Measurements from ENCODE around the gene OPTC. TPM values are rescaled to one million over a fixed set of nuclear protein-coding genes. Genes with fewer than 3 reads are reported as not detected.
A peak's percentile ranks its signal among the peaks of the same experiment; 100 is the strongest.

Gene OPTC
- total RNA-seq, 2 donors from 2014 or later, result not detected

DNA sequence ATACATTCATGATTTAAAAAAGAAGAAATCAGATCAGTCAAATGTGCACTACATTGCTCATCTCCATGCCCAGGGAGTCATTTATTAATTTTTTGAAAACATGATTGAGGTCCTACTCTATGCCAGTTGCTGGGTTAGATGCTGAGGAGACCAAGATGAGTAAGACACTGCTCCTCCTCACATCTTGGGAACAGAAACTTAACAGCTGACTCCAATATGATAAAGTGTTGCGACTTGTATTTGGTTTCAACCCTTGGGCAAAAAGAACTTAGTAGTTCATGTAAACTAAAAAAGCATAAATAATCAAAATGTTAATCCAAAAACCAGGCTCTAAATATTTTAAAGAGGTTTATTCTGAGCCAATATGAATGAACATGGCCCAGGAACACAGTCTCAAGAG, 56.9 kb downstream of the OPTC start:
- 95 to 100% methylated on average over 1 of the region's 1 CpG for WGBS, 2 donors
- intact Hi-C loops (cut with DNase I), result no loop called here
- ATAC-seq, result no peak
- Histone ChIP-seq H3K9me3 (no peaks in the 10 kb centered on the region), H3K4me1 (peaks cover under 1% of the 10 kb centered on the region), H3K27ac (no peak overlapping the region), H3K27me3 (no peaks in the 10 kb centered on the region), H3K36me3 (replicated peaks in 1 of 2; ENCODE audit: insufficient read depth in 1 of 2, low read depth in 2 of 2) (no peaks in the 10 kb centered on the region), H3K4me3 (no peak overlapping the region)
- DNase-seq, result no peak
- TF ChIP-seq POLR2A (IDR thresholded peaks at IDR 0.05) (no peak), CTCF (IDR thresholded peaks at IDR 0.05) (no peak)

- H3K4me1 ChIP-seq, result peaks cover 4% of the 10 kb centered on the region
- DNase-seq (no peak), ATAC-seq (peak; percentile 66)
- H3K27me3 ChIP-seq, result no peaks in the 10 kb centered on the region
- TF ChIP-seq CTCF (IDR thresholded peaks at IDR 0.05), result no peak
- no peak for TF ChIP-seq POLR2A (IDR thresholded peaks at IDR 0.05)
- no peaks in the 10 kb centered on the region for H3K9me3 ChIP-seq
- 67 to 76% methylated on average over 5 of the region's 5 CpGs for WGBS, 2 donors
- H3K4me3 ChIP-seq, result no peak overlapping the region
- H3K36me3 ChIP-seq (replicated peaks in 1 of 2; ENCODE audit: insufficient read depth in 1 of 2, low read depth in 2 of 2), result no peaks in the 10 kb centered on the region
- intact Hi-C loops (cut with DNase I), result no loop called here
- H3K27ac ChIP-seq, result no peak overlapping the region
Observed at GRCh38 chr1:203551550-203551949, 57.6 kb downstream of the OPTC start.

DNA sequence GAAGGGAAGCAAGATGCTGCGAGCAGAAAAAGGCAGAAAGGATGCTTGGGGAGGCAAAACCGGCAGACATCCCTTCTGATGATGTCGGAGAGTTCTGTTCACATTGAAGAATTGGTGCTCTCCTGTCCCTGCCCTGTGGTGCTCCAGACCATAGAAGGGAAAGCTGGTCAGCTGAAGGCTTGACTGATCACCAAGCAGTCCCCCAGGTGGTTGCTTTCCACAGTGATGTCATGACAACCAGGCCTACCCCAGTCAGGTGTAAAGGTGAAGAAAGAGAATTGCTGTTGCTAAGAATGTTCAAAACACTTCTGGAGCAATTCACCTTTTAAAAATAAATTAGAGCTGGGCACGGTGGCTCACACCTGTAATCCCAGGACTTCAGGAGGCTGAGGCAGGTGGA, 59.5 kb downstream of the OPTC start:
- H3K27me3 ChIP-seq, result no peaks in the 10 kb centered on the region
- WGBS, 2 donors, result 76 to 86% methylated on average over 4 of the region's 4 CpGs
- H3K4me1 ChIP-seq, result peaks cover 4% of the 10 kb centered on the region
- ATAC-seq (no peak), DNase-seq (no peak)
- H3K27ac ChIP-seq, result no peak overlapping the region
- no peaks in the 10 kb centered on the region for H3K9me3 ChIP-seq
- intact Hi-C loops (cut with DNase I), result no loop called here
- H3K4me3 ChIP-seq, result no peak overlapping the region
- H3K36me3 ChIP-seq (replicated peaks in 1 of 2; ENCODE audit: insufficient read depth in 1 of 2, low read depth in 2 of 2), result no peaks in the 10 kb centered on the region
- TF ChIP-seq POLR2A (IDR thresholded peaks at IDR 0.05) (no peak), CTCF (IDR thresholded peaks at IDR 0.05) (no peak)

DNA sequence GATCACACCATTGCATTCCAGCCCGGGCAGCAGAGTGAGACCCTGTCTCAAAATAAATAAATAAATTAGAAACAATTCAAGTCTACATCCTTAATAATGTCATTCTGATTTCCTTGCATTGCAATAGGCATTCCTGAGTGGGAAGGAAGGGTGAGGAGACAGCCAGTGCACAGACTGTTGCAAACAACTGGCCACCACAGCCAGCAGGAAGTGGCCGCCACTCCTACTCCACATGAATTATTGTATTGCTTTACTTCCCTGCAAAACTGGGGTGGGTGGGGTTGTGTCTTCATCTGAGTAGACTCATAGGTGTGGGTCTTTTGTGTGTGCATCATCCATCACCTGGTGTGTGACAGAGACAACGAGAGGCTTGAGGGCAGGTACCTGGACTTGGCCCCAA, 60.1 kb downstream of the OPTC start:
- Histone ChIP-seq H3K36me3 (replicated peaks in 1 of 2; ENCODE audit: insufficient read depth in 1 of 2, low read depth in 2 of 2) (no peaks in the 10 kb centered on the region), H3K27ac (no peak overlapping the region), H3K4me3 (no peak overlapping the region), H3K9me3 (no peaks in the 10 kb centered on the region), H3K4me1 (peaks cover 4% of the 10 kb centered on the region), H3K27me3 (no peaks in the 10 kb centered on the region)
- WGBS, 2 donors, result 87% methylated on average over 3 of the region's 3 CpGs
- DNase-seq (no peak), ATAC-seq (no peak)
- intact Hi-C loops (cut with DNase I), result no loop called here
- TF ChIP-seq CTCF (IDR thresholded peaks at IDR 0.05) (no peak), POLR2A (IDR thresholded peaks at IDR 0.05) (no peak)

- TF ChIP-seq POLR2A (IDR thresholded peaks at IDR 0.05) (no peak), CTCF (IDR thresholded peaks at IDR 0.05) (no peak)
- peaks cover 4% of the 10 kb centered on the region for H3K4me1 ChIP-seq
- H3K27ac ChIP-seq, result no peak overlapping the region
- H3K9me3 ChIP-seq, result no peaks in the 10 kb centered on the region
- no peak for ATAC-seq
- no peaks in the 10 kb centered on the region for H3K27me3 ChIP-seq
- no peaks in the 10 kb centered on the region for H3K36me3 ChIP-seq (replicated peaks in 1 of 2; ENCODE audit: insufficient read depth in 1 of 2, low read depth in 2 of 2)
- intact Hi-C loops (cut with DNase I), result no loop called here
- H3K4me3 ChIP-seq, result no peak overlapping the region
- 79 to 84% methylated on average over 8 of the region's 8 CpGs for WGBS, 2 donors
- no peak for DNase-seq
Observed at GRCh38 chr1:203555076-203555475, 61.1 kb downstream of the OPTC start.
